GM21825 (cell line): ENCODE measurements around the gene YY1.

Experiments
- ATAC-seq: cut with Tn5 transposase; IDR thresholded peaks from one replicate; pipeline ENCODE4 v1.9.1; 2021; ENCODE audit warnings: mild to moderate bottlenecking, moderate library complexity; ENCODE audit not compliant: unreplicated experiment

The YY1 gene

GRCh38 chr14:100241279-100241678, 2.3 kb downstream of the YY1 start:
- no peak for ATAC-seq

DNA sequence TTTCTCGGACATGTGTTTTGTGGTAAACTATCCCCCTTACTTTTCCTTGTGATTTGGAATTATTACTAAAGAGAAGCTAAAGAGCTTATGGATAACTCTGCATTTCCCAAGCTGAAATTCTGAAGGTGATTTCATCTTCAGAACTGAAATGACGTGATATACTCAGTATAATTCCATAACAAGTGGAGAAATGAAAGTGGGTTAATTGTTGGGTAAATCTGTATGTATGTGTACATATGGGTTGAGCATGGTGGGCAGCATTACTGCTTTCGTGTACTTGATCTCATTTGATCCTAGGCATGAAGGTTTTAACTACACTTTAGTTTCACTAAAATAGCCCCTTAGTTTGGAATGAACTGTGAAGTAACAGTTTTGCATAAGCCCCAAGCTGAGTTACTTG, 4.1 kb downstream of the YY1 start:
- no peak for ATAC-seq

DNA sequence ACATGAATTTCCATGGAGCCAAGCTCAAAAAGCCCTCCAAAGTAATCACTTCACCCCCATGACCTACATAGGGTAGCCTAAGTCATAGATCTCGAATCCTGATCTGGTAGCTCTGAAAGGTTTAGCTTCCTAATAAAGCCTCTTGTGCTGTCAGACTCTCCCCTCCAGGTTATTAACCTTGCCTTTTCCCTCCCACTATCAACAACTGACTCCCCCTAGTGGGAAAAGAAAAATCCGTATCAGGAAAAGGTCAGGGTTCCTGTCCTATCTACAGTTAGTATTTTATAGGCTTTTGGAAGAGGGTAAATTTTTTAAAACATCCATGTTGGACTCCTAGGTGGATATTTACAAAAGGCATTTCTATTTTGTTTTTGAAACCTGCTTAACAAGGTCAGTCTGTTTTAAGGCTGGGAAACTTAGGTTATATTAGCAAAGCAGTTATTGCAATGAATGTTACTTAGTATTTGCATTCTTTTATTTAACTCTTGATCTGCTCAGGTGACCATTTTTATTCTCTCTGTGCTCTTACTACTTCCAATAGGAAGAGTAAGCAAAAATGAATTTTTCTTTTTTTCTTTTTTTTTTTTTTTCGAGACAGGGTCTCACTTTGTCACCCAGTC, 8.0 kb downstream of the YY1 start:
- no peak for ATAC-seq

DNA sequence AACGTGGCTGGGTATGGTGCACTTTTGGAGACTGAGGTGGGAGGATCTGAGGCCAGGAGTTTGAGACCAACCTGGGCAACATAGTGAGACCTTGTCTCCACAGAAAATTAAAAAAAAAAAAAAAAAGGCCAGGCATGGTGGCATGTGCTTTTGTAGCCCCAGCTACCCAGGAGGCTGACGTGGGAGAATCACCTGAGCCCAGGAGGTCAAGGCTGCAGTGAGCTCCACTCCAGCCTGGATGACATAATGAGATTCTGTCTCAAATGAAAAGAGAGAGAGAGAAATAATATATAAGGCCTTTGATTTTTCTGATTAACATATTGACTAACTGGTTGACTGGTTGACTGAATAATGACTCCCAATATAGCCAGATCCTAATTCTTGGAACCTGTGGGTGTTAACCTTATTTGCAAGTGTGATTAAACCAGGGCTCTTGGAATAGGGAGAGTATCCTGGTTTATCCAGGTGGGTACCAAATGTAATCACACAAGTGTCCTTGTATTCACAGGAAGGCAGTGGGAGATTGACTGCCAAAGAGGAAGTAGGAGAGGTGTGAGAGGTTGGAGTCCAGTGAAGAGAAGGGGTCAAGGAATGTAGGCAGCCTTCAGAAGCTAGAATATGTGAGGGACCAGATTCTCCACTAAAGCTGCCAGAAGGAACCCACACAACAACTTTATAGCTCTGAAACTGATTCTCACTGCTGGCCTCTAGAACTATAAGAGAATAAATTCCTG, 12.0 kb downstream of the YY1 start:
- no peak for ATAC-seq

DNA sequence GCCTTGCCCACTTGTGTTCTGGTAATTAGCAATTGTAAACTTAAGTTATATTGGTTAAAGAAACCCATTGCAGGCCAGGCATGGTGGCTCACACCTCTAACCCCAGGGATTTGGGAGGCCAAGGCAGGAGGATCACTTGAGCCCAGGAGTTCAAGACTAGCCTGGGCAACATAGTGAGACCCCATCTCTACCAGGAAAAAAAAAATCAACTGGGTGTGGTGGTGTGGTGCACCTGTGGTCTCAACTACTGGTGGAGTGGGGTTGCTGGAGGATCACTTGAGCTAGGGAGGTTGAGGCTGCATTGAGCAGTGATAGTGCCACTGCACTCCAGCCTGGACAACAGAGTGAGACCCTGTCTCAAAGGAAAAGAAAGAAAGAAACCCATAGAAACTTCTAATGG, 13.7 kb downstream of the YY1 start:
- ATAC-seq, result no peak

GRCh38 chr14:100256339-100256895, 17.5 kb downstream of the YY1 start:
- peak; percentile 66 for ATAC-seq

DNA sequence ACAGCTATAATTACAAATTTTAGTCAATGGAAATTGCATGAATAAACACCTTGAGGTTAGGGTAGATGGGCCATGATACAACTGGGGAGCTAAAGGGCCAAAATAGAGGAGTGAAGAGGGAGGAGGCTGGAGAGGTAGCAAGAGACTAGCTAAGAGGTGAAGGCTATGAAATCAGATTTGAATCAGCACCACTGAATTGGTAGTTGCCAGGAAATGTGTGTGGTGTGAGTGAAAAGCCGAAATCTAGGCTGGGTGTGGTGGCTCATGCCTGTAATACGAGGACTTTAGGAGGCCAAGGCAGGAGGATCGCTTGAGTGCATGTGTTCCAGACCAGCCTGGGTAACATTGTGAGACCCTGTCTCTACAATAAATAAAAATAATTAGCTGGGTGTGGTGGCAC, 22.7 kb downstream of the YY1 start:
- ATAC-seq, result no peak

GRCh38 chr14:100262545-100262944, 23.6 kb downstream of the YY1 start:
- no peak for ATAC-seq

DNA sequence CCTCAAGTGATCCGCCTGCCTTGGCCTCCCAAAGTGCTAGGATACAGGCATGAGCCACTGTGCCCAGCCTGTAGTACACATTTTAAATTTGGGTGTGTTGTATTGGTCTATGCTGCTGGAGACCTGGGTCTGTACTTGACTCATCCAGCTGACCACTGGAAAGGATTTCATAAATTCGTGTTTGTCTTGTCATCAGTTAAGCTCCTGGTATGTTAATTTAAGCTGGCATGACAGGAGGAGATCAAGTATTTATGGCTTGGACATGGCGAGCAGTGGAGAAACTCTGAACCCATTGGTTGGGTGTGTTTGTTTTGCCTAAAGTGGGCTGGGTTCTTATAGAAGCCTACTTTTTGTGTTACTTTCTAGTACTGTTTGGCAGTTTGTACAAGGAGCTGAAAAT, 24.2 kb downstream of the YY1 start:
- no peak for ATAC-seq

- no peak for ATAC-seq
Measured at GRCh38 chr14:100267990-100268389, 29.0 kb downstream of the YY1 start.

GRCh38 chr14:100268591-100269207, 29.8 kb downstream of the YY1 start:
- ATAC-seq, result no peak

DNA sequence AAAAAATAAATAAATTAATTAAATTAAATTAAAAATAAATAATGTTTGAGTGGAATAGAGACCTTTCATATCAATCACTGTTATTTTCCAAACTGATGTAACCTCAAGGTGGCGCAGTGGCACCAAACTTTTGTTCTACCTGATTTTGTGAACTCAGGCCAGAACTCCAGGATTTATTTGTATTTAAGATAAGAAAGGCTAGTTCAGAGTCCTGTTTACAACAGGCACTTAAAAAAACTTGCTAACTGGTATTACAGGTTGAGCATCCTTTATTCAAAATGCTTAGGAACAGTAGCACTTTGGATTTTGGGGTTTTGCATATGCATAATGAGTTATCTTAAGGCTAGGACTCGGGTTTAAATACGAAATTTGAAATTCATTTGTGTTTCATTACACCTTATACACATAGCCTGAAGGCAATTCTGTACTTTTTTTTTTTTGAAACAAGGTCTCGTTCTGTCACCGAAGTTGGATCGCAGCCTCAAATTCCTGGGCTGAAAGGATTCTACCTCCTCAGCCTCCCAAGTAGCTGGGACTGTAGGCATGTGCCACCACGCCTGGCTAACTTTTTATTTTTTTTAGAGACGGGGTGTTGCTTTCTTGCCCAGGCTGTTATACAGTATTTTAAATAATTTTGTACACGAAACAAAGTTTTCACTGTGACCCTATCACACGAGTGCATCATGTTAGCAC, 32.4 kb downstream of the YY1 start:
- ATAC-seq, result no peak

GRCh38 chr14:100274250-100274649, 35.3 kb downstream of the YY1 start:
- ATAC-seq, result no peak

GRCh38 chr14:100275214-100275613, 36.3 kb downstream of the YY1 start:
- no peak for ATAC-seq

GRCh38 chr14:100278702-100279101, 39.8 kb downstream of the YY1 start:
- no peak for ATAC-seq

DNA sequence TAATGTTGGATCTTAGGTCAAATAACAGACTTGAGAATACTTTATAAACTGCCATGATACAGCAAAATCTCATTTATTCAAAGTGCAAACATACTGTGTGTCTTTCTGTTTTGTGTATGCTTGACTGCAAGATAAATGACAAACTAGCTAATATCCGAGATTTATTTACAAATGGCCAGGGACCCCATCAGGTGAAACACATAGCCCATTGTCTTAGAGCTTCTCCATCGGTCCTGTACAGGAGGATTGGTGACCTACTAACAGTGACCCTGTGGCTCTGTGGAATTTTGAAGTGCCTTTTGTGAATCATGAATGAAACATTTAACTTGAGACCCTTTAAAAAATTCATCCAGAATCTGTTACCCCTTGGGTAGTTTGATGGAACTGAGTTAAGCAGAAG, 40.2 kb downstream of the YY1 start:
- ATAC-seq, result no peak

GRCh38 chr14:100279563-100279962, 40.6 kb downstream of the YY1 start:
- ATAC-seq, result no peak

GRCh38 chr14:100281286-100282082, 42.5 kb downstream of the YY1 start:
- ATAC-seq, result no peak

- no peak for ATAC-seq
Measured at GRCh38 chr14:100282083-100282350, 43.1 kb downstream of the YY1 start.

DNA sequence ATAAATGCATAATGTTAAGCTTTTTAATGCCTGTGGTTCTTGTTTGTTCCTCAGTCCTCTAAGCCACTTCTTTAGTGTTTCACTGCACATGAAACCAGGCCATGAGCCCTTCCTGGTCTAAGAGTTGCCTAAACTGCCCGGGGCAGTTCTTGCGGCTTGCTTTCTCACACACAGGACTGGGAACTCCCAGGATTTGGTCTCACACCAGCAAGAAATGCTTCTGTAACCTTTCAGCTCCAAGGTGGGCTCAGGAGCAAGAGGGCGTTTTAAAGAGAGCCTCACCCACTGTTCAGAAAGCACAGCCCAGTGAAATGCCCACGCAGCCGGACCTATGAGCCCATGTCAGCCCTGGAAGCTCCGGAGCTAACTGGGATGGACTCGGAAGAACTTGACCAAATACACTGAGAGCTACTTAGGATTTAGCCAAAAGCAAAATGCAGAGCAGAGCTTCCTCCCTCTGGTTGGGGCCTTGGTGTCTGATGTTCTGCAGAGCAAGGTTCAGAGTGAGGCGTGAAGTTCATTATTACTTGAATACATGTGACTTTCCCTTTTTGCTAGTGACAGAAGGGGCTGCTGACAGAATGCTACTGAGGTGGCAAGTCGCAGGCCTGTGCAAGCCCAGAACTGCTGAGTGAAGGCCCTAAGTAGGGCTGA, 43.9 kb downstream of the YY1 start:
- ATAC-seq, result no peak
